ENCODE data around the gene IL15RA. TPM values are rescaled to one million over a fixed set of nuclear protein-coding genes. Genes with fewer than 3 reads are reported as not detected.
"Not testable (repeated sequence)": the region's sequence is repeated elsewhere in the genome, so short reads cannot be mapped to it uniquely, and the experiment has no call there.

Gene IL15RA
- total and polyA plus RNA-seq, 2 donors = 5.5 to 12.0 TPM

DNA sequence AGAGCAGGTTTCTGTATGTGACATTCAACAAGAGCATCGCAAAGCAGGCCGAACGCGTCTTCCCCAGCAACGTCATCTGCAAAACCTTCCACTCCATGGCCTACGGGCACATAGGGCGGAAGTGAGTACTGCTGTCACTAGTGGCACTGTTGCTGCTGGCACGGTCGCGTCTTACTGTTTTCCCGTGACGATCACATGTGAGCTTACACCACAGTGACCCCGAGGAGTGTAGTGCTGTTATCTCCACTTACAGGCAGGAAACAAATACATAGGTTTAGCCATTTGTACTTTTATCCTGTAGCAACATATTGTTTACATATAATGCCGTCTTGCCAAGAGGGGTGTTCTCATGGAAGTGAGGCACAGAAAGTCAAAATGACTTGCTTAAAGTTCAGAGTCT, 61.9 kb downstream of the IL15RA start:
- H3K4me3 ChIP-seq (ENCODE audit: low read length in 2 of 2) = no peak overlapping the region
- H3K4me1 ChIP-seq (ENCODE audit: control insufficient read depth in 2 of 2, insufficient read depth in 2 of 2, low read length in 2 of 2) = peaks cover 0 to 2% of the 10 kb centered on the region in 2 donors
- H3K27me3 ChIP-seq (ENCODE audit: control insufficient read depth in 2 of 2, insufficient read depth in 1 of 2, low read length in 1 of 2) = no peaks in the 10 kb centered on the region
- no peak for DNase-seq (ENCODE audit: low read depth in 6 of 9, low spot score in 9 of 9)
- peaks cover 89 to 95% of the 10 kb centered on the region in 2 donors for H3K36me3 ChIP-seq (ENCODE audit: control insufficient read depth in 2 of 2, insufficient read depth in 2 of 2, low read length in 1 of 2)
- WGBS = 91% methylated on average over 14 of the region's 14 CpGs
- no peaks in the 10 kb centered on the region for H3K9me3 ChIP-seq (ENCODE audit: control insufficient read depth in 2 of 2, insufficient read depth in 1 of 2, low read length in 1 of 2)
- no peak overlapping the region for H3K27ac ChIP-seq (ENCODE audit: low read depth in 1 of 2, low read length in 1 of 2)

DNA sequence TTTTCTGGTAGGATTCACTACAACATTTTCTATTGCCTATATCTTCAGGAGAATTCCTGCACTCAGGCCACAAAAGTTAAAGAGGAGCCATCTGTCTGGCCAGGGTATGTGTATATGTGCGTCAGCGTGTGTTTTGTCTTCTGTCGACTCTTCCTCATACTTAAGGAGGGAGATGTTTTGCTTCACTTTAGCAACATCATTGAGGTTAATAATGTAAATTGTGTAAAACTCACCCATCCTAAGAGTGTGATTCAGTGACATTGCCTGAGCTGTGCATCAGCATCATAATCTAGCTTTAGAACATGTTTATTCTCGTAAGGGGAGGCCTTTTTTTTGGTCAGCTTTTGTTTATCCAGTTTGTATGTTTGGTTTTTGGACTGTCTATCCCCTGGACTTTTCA, 63.6 kb downstream of the IL15RA start:
- DNase-seq (ENCODE audit: low read depth in 6 of 9, low spot score in 9 of 9) = no peak
- H3K27me3 ChIP-seq (ENCODE audit: control insufficient read depth in 2 of 2, insufficient read depth in 1 of 2, low read length in 1 of 2) = no peaks in the 10 kb centered on the region
- 98% methylated on average over 4 of the region's 4 CpGs for WGBS
- H3K4me1 ChIP-seq (ENCODE audit: control insufficient read depth in 2 of 2, insufficient read depth in 2 of 2, low read length in 2 of 2) = peaks cover 0 to 2% of the 10 kb centered on the region in 2 donors
- H3K27ac ChIP-seq (ENCODE audit: low read depth in 1 of 2, low read length in 1 of 2) = no peak overlapping the region
- peaks cover 95 to 96% of the 10 kb centered on the region in 2 donors for H3K36me3 ChIP-seq (ENCODE audit: control insufficient read depth in 2 of 2, insufficient read depth in 2 of 2, low read length in 1 of 2)
- no peak overlapping the region for H3K4me3 ChIP-seq (ENCODE audit: low read length in 2 of 2)
- H3K9me3 ChIP-seq (ENCODE audit: control insufficient read depth in 2 of 2, insufficient read depth in 1 of 2, low read length in 1 of 2) = no peaks in the 10 kb centered on the region

GRCh38 chr10:5911670-5912069, 65.7 kb downstream of the IL15RA start:
- WGBS = 98% methylated on average over 4 of the region's 4 CpGs

GRCh38 chr10:5910323-5911100, 66.8 kb downstream of the IL15RA start:
- no peak overlapping the region for H3K27ac ChIP-seq (ENCODE audit: low read depth in 1 of 2, low read length in 1 of 2)
- H3K36me3 ChIP-seq (ENCODE audit: control insufficient read depth in 2 of 2, insufficient read depth in 2 of 2, low read length in 1 of 2) = peaks cover 81 to 83% of the 10 kb centered on the region in 2 donors
- 96% methylated on average over 18 of the region's 18 CpGs for WGBS

More at GRCh38 chr10:5911670-5912069, 65.7 kb downstream of the IL15RA start:
- Histone ChIP-seq H3K27me3 (ENCODE audit: control insufficient read depth in 2 of 2, insufficient read depth in 1 of 2, low read length in 1 of 2) (no peaks in the 10 kb centered on the region), H3K27ac (ENCODE audit: low read depth in 1 of 2, low read length in 1 of 2) (no peak overlapping the region), H3K9me3 (ENCODE audit: control insufficient read depth in 2 of 2, insufficient read depth in 1 of 2, low read length in 1 of 2) (no peaks in the 10 kb centered on the region), H3K4me1 (ENCODE audit: control insufficient read depth in 2 of 2, insufficient read depth in 2 of 2, low read length in 2 of 2) (no peaks in the 10 kb centered on the region), H3K4me3 (ENCODE audit: low read length in 2 of 2) (no peak overlapping the region), H3K36me3 (ENCODE audit: control insufficient read depth in 2 of 2, insufficient read depth in 2 of 2, low read length in 1 of 2) (peaks cover 81 to 84% of the 10 kb centered on the region in 2 donors)
- DNase-seq (ENCODE audit: low read depth in 6 of 9, low spot score in 9 of 9) = no peak

GRCh38 chr10:5908676-5909075, 68.7 kb downstream of the IL15RA start:
- peaks cover 66 to 69% of the 10 kb centered on the region in 2 donors for H3K36me3 ChIP-seq (ENCODE audit: control insufficient read depth in 2 of 2, insufficient read depth in 2 of 2, low read length in 1 of 2)
- H3K4me1 ChIP-seq (ENCODE audit: control insufficient read depth in 2 of 2, insufficient read depth in 2 of 2, low read length in 2 of 2) = not testable (repeated sequence)

More at GRCh38 chr10:5910323-5911100, 66.8 kb downstream of the IL15RA start:
- H3K9me3 ChIP-seq (ENCODE audit: control insufficient read depth in 2 of 2, insufficient read depth in 1 of 2, low read length in 1 of 2) = no peaks in the 10 kb centered on the region
- H3K27me3 ChIP-seq (ENCODE audit: control insufficient read depth in 2 of 2, insufficient read depth in 1 of 2, low read length in 1 of 2) = no peaks in the 10 kb centered on the region
- no peak for DNase-seq (ENCODE audit: low read depth in 6 of 9, low spot score in 9 of 9)
- no peak overlapping the region for H3K4me3 ChIP-seq (ENCODE audit: low read length in 2 of 2)
- no peaks in the 10 kb centered on the region for H3K4me1 ChIP-seq (ENCODE audit: control insufficient read depth in 2 of 2, insufficient read depth in 2 of 2, low read length in 2 of 2)

GRCh38 chr10:5906651-5907050, 70.7 kb downstream of the IL15RA start:
- H3K4me3 ChIP-seq (ENCODE audit: low read length in 2 of 2) = no peak overlapping the region
- H3K4me1 ChIP-seq (ENCODE audit: control insufficient read depth in 2 of 2, insufficient read depth in 2 of 2, low read length in 2 of 2) = no peaks in the 10 kb centered on the region
- H3K36me3 ChIP-seq (ENCODE audit: control insufficient read depth in 2 of 2, insufficient read depth in 2 of 2, low read length in 1 of 2) = peaks cover 48 to 56% of the 10 kb centered on the region in 2 donors
- DNase-seq (ENCODE audit: low read depth in 6 of 9, low spot score in 9 of 9) = no peak
- no peaks in the 10 kb centered on the region for H3K9me3 ChIP-seq (ENCODE audit: control insufficient read depth in 2 of 2, insufficient read depth in 1 of 2, low read length in 1 of 2)
- WGBS = over 99% methylated on average over 5 of the region's 5 CpGs
- H3K27me3 ChIP-seq (ENCODE audit: control insufficient read depth in 2 of 2, insufficient read depth in 1 of 2, low read length in 1 of 2) = no peaks in the 10 kb centered on the region
- H3K27ac ChIP-seq (ENCODE audit: low read depth in 1 of 2, low read length in 1 of 2) = no peak overlapping the region

More at GRCh38 chr10:5908676-5909075, 68.7 kb downstream of the IL15RA start:
- not testable (repeated sequence) for DNase-seq (ENCODE audit: low read depth in 6 of 9, low spot score in 9 of 9); H3K4me3 ChIP-seq (ENCODE audit: low read length in 2 of 2); H3K27ac ChIP-seq (ENCODE audit: low read depth in 1 of 2, low read length in 1 of 2); H3K9me3 ChIP-seq (ENCODE audit: control insufficient read depth in 2 of 2, insufficient read depth in 1 of 2, low read length in 1 of 2); H3K27me3 ChIP-seq (ENCODE audit: control insufficient read depth in 2 of 2, insufficient read depth in 1 of 2, low read length in 1 of 2)
- WGBS = 87% methylated on average over 7 of the region's 7 CpGs

GRCh38 chr10:5905854-5906507, 71.4 kb downstream of the IL15RA start:
- no peaks in the 10 kb centered on the region for H3K4me1 ChIP-seq (ENCODE audit: control insufficient read depth in 2 of 2, insufficient read depth in 2 of 2, low read length in 2 of 2)
- 93% methylated on average over 13 of the region's 13 CpGs for WGBS
- no peak for DNase-seq (ENCODE audit: low read depth in 6 of 9, low spot score in 9 of 9)
- H3K9me3 ChIP-seq (ENCODE audit: control insufficient read depth in 2 of 2, insufficient read depth in 1 of 2, low read length in 1 of 2) = no peaks in the 10 kb centered on the region
- H3K27me3 ChIP-seq (ENCODE audit: control insufficient read depth in 2 of 2, insufficient read depth in 1 of 2, low read length in 1 of 2) = no peaks in the 10 kb centered on the region
- no peak overlapping the region for H3K27ac ChIP-seq (ENCODE audit: low read depth in 1 of 2, low read length in 1 of 2)
- H3K4me3 ChIP-seq (ENCODE audit: low read length in 2 of 2) = no peak overlapping the region
- peaks cover 42 to 50% of the 10 kb centered on the region in 2 donors for H3K36me3 ChIP-seq (ENCODE audit: control insufficient read depth in 2 of 2, insufficient read depth in 2 of 2, low read length in 1 of 2)

GRCh38 chr10:5904227-5904626, 73.1 kb downstream of the IL15RA start:
- DNase-seq (ENCODE audit: low read depth in 6 of 9, low spot score in 9 of 9) = no peak
- H3K4me3 ChIP-seq (ENCODE audit: low read length in 2 of 2) = no peak overlapping the region
- 58% methylated on average over 4 of the region's 4 CpGs for WGBS
- H3K27me3 ChIP-seq (ENCODE audit: control insufficient read depth in 2 of 2, insufficient read depth in 1 of 2, low read length in 1 of 2) = no peaks in the 10 kb centered on the region
- H3K9me3 ChIP-seq (ENCODE audit: control insufficient read depth in 2 of 2, insufficient read depth in 1 of 2, low read length in 1 of 2) = no peaks in the 10 kb centered on the region
- peaks cover 27 to 36% of the 10 kb centered on the region in 2 donors for H3K36me3 ChIP-seq (ENCODE audit: control insufficient read depth in 2 of 2, insufficient read depth in 2 of 2, low read length in 1 of 2)
- H3K4me1 ChIP-seq (ENCODE audit: control insufficient read depth in 2 of 2, insufficient read depth in 2 of 2, low read length in 2 of 2) = no peaks in the 10 kb centered on the region
- no peak overlapping the region for H3K27ac ChIP-seq (ENCODE audit: low read depth in 1 of 2, low read length in 1 of 2)

GRCh38 chr10:5903563-5903962, 73.8 kb downstream of the IL15RA start:
- Histone ChIP-seq H3K27ac (ENCODE audit: low read depth in 1 of 2, low read length in 1 of 2) (no peak overlapping the region), H3K27me3 (ENCODE audit: control insufficient read depth in 2 of 2, insufficient read depth in 1 of 2, low read length in 1 of 2) (no peaks in the 10 kb centered on the region), H3K4me1 (ENCODE audit: control insufficient read depth in 2 of 2, insufficient read depth in 2 of 2, low read length in 2 of 2) (no peaks in the 10 kb centered on the region), H3K36me3 (ENCODE audit: control insufficient read depth in 2 of 2, insufficient read depth in 2 of 2, low read length in 1 of 2) (peaks cover 20 to 34% of the 10 kb centered on the region in 2 donors), H3K9me3 (ENCODE audit: control insufficient read depth in 2 of 2, insufficient read depth in 1 of 2, low read length in 1 of 2) (no peaks in the 10 kb centered on the region), H3K4me3 (ENCODE audit: low read length in 2 of 2) (no peak overlapping the region)
- WGBS = 97% methylated on average over 6 of the region's 6 CpGs
- no peak for DNase-seq (ENCODE audit: low read depth in 6 of 9, low spot score in 9 of 9)
